Liver (tissue), 9 donors: Measurements from ENCODE around the gene COMMD1. TPM values are rescaled to one million over a fixed set of nuclear protein-coding genes. Genes with fewer than 3 reads are reported as not detected.

Source experiments
- DNase-seq: peaks from one replicate; pipeline ENCODE4 v3.0.0-alpha.2; 2017; ENCODE audit warnings: low spot score
- H3K27ac ChIP-seq, 2 donors: one replicate each; pipeline ENCODE4 v1.7.0; 2013; ENCODE audit warnings: inconsistent platforms in 2 of 2, low read length in 2 of 2, control low read depth in 1 of 2, low read depth in 1 of 2, mild to moderate bottlenecking in 1 of 2
- H3K27me3 ChIP-seq, 4 donors: one replicate each; pipeline versions ENCODE4 v1.6.1 to v1.7.0; 2013; ENCODE audit warnings: low read length in 3 of 4, inconsistent platforms in 1 of 4, mild to moderate bottlenecking in 1 of 4, moderate library complexity in 1 of 4; ENCODE audit not compliant: control insufficient read depth in 4 of 4, insufficient read depth in 4 of 4
- H3K36me3 ChIP-seq, 4 donors: one replicate each; pipeline versions ENCODE4 v1.6.1 to v1.7.0; 2013; ENCODE audit warnings: low read length in 3 of 4, mild to moderate bottlenecking in 3 of 4, low read depth in 1 of 4, moderate library complexity in 1 of 4; ENCODE audit not compliant: control insufficient read depth in 4 of 4, insufficient read depth in 3 of 4
- H3K4me1 ChIP-seq, 4 donors: one replicate each; pipeline versions ENCODE4 v1.6.1 to v1.7.0; 2013; ENCODE audit warnings: low read length in 3 of 4, mild to moderate bottlenecking in 3 of 4, moderate library complexity in 1 of 4; ENCODE audit not compliant: control insufficient read depth in 4 of 4, insufficient read depth in 4 of 4
- H3K4me3 ChIP-seq, 3 donors: one replicate each; pipeline versions ENCODE4 v1.6.1 to v1.7.0; 2013; ENCODE audit warnings: low read length in 3 of 3, control low read depth in 1 of 3, low read depth in 1 of 3, mild to moderate bottlenecking in 1 of 3
- H3K9ac ChIP-seq, 2 donors: one replicate each; pipeline ENCODE4 v1.7.0; 2013; ENCODE audit warnings: low read length in 2 of 2, mild to moderate bottlenecking in 2 of 2, moderate library complexity in 2 of 2, control low read depth in 1 of 2, low read depth in 1 of 2
- H3K9me3 ChIP-seq, 4 donors: one replicate each; pipeline versions ENCODE4 v1.6.1 to v1.7.0; 2013; ENCODE audit warnings: low read length in 3 of 4; ENCODE audit not compliant: control insufficient read depth in 4 of 4
- CTCF ChIP-seq: fragments of 150-350 bp; IDR thresholded peaks from 2 replicates; pipeline ENCODE4 v1.5.1; 2017; ENCODE audit warnings: improper control_type of control experiment, low read depth, low read length; ENCODE audit not compliant: missing input control
- EGR1 ChIP-seq, 2 donors: IDR thresholded peaks; 2 replicates each; pipeline ENCODE4 v1.6.1; 2016 to 2018; ENCODE audit warnings: antibody characterized with exemption in 2 of 2, low read depth in 2 of 2
- FOXA1 ChIP-seq: IDR thresholded peaks from 2 replicates; pipeline ENCODE4 v1.6.1; 2016; ENCODE audit warnings: antibody characterized with exemption
- FOXA2 ChIP-seq: IDR thresholded peaks from 2 replicates; pipeline ENCODE4 v1.6.1; 2016; ENCODE audit warnings: antibody characterized with exemption
- HNF4A ChIP-seq, 2 donors: conservative IDR thresholded peaks; 2 replicates each; pipeline ENCODE4 v1.6.1; 2016; ENCODE audit warnings: antibody characterized with exemption in 2 of 2, mild to moderate bottlenecking in 2 of 2
- HNF4G ChIP-seq: IDR thresholded peaks from 2 replicates; pipeline ENCODE4 v1.6.1; 2016; ENCODE audit warnings: antibody characterized with exemption
- JUND ChIP-seq, 2 donors: IDR thresholded peaks; 2 replicates each; pipeline ENCODE4 v1.6.1; 2016; ENCODE audit warnings: antibody characterized with exemption in 2 of 2
- MAX ChIP-seq: IDR thresholded peaks from 2 replicates; pipeline ENCODE4 v1.6.1; 2016; ENCODE audit warnings: antibody characterized with exemption
- NR2F2 ChIP-seq: IDR thresholded peaks from 2 replicates; pipeline ENCODE4 v1.6.1; 2016; ENCODE audit warnings: antibody characterized with exemption
- RXRA ChIP-seq, 2 donors: IDR thresholded peaks; 2 replicates each; pipeline ENCODE4 v1.6.1; 2017 to 2018; ENCODE audit warnings: antibody characterized with exemption in 2 of 2, mild to moderate bottlenecking in 1 of 2
- SP1 ChIP-seq: IDR thresholded peaks from 2 replicates; pipeline ENCODE4 v1.6.1; 2018; ENCODE audit warnings: antibody characterized with exemption, mild to moderate bottlenecking
- TAF1 ChIP-seq: conservative IDR thresholded peaks from 2 replicates; pipeline ENCODE4 v1.6.1; 2016; ENCODE audit warnings: antibody characterized with exemption, mild to moderate bottlenecking
- ZBTB33 ChIP-seq: IDR thresholded peaks from 2 replicates; pipeline ENCODE4 v1.6.1; 2016; ENCODE audit warnings: antibody characterized with exemption
- WGBS: extraction: QIAGEN DNeasy Blood & Tissue Kit; methylation state at CpG from one replicate; pipeline ENCODE4 v1.1.7; 2013; 5-methylcytosine and 5-hydroxymethylcytosine counted together
- polyA plus RNA-seq, 2 donors: library from polyadenylated mRNA; stranded (reverse) in 1 of 2; unstranded in 1 of 2; fragments of 200-250 nt in 1 of 2; fragments of >200 nt in 1 of 2; fragmentation: Nextera tagmentation in 1 of 2; extraction: Ambion mirVana in 1 of 2; gene quantifications; one replicate each; pipeline versions ENCODE4 v1.2.1 to v1.2.3, GENCODE V29; 2013 to 2015
- total RNA-seq, 2 donors: library from RNA; depleted of rRNA; stranded (reverse); fragments of >200 nt; gene quantifications; one replicate each; pipeline ENCODE4 v1.2.3, GENCODE V29; 2014
- donor health status: healthy.
- donor health status: healthy.
- donor health status: healthy.
- donor health status: healthy.
- donor health status: healthy.

The COMMD1 gene
- total and polyA plus RNA-seq, 4 donors: 17.4 to 47.9 (median 20.7) TPM

- DNase-seq: no peak
- no peaks in the 10 kb centered on the region for H3K27me3 ChIP-seq
- H3K9ac ChIP-seq: no peak overlapping the region
- no peak overlapping the region for H3K4me3 ChIP-seq
- no peak overlapping the region for H3K27ac ChIP-seq
- TF ChIP-seq RXRA (IDR thresholded peaks at IDR 0.05) (no peak), HNF4G (no peak), SP1 (no peak), MAX (no peak), FOXA2 (no peak), HNF4A (conservative IDR thresholded peaks at IDR 0.05) (no peak)
- H3K36me3 ChIP-seq: peaks cover 0 to 6% (median 0%) of the 10 kb centered on the region in 4 donors
- H3K9me3 ChIP-seq: peaks cover 3 to 9% (median 6%) of the 10 kb centered on the region in 4 donors
- 85% methylated on average over 6 of the region's 6 CpGs for WGBS
- H3K4me1 ChIP-seq: no peaks in the 10 kb centered on the region
These were observed 171.6 kb downstream of the COMMD1 start for GRCh38 chr2:62076980-62077638.

- no peak overlapping the region for H3K4me3 ChIP-seq
- no peak for TF ChIP-seq ZBTB33
- no peak for TF ChIP-seq HNF4A (conservative IDR thresholded peaks at IDR 0.05)
- TF ChIP-seq FOXA2: no peak
- TF ChIP-seq TAF1: no peak
- no peak for TF ChIP-seq CTCF
- TF ChIP-seq JUND (IDR thresholded peaks at IDR 0.05): no peak
- no peak for TF ChIP-seq RXRA (IDR thresholded peaks at IDR 0.05)
- H3K27me3 ChIP-seq: no peaks in the 10 kb centered on the region
- H3K9me3 ChIP-seq: no peaks in the 10 kb centered on the region
- no peaks in the 10 kb centered on the region for H3K36me3 ChIP-seq
- H3K27ac ChIP-seq: no peak overlapping the region
- no peaks in the 10 kb centered on the region for H3K4me1 ChIP-seq
- no peak overlapping the region for H3K9ac ChIP-seq
- no peak for DNase-seq
- 79% methylated on average over 1 of the region's 1 CpG for WGBS
These were observed 179.3 kb downstream of the COMMD1 start for GRCh38 chr2:62084801-62085200.

- DNase-seq: no peak
- TF ChIP-seq SP1: no peak
- TF ChIP-seq NR2F2: no peak
- TF ChIP-seq JUND (IDR thresholded peaks at IDR 0.05): no peak
- no peak for TF ChIP-seq ZBTB33
- no peak for TF ChIP-seq EGR1 (IDR thresholded peaks at IDR 0.05; ENCODE audit: low read depth in 2 of 2)
- no peak for TF ChIP-seq HNF4A (conservative IDR thresholded peaks at IDR 0.05)
- TF ChIP-seq FOXA1: no peak
- Histone ChIP-seq H3K4me1 (no peaks in the 10 kb centered on the region), H3K36me3 (no peaks in the 10 kb centered on the region), H3K27me3 (no peaks in the 10 kb centered on the region), H3K4me3 (no peak overlapping the region), H3K9ac (no peak overlapping the region), H3K9me3 (no peaks in the 10 kb centered on the region), H3K27ac (no peak overlapping the region)
- 95% methylated on average over 3 of the region's 3 CpGs for WGBS
These were observed 184.2 kb downstream of the COMMD1 start for GRCh38 chr2:62089658-62090057.
